A673 (cell line): ENCODE results near the gene SLCO1A2.

Experiments used
- CTCF ChIP-seq: fragments of 300-800, 200-600 bp; sonication (generic); conservative IDR thresholded peaks from 2 replicates; pipeline ENCODE4 v1.5.1; 2017; ENCODE audit warnings: low read depth, mild to moderate bottlenecking, antibody characterized with exemption, low read length, moderate library complexity, mixed read lengths
- EZH2 ChIP-seq: fragments of 200-600 bp; sonication (generic); IDR thresholded peaks from 2 replicates; pipeline ENCODE4 v1.6.1; 2017; ENCODE audit warnings: borderline replicate concordance, low read depth, mild to moderate bottlenecking, mixed read lengths, antibody characterized with exemption, low read length; ENCODE audit not compliant: poor library complexity, severe bottlenecking

GRCh38 chr12:21300632-21301031 is 34.1 kb downstream of the SLCO1A2 start:
- TF ChIP-seq EZH2 (no peak), CTCF (no peak)
